ENCODE measurements around the gene CREB5.

GRCh38 chr7:28517606-28518005 lies 105.3 kb downstream of the CREB5 start:
- TF ChIP-seq POLR2A (IDR thresholded peaks at IDR 0.05; ENCODE audit: low read depth, low read length) (no peak), POLR2AphosphoS5 (IDR thresholded peaks at IDR 0.05; ENCODE audit: low read depth, low read length) (no peak), TAF1 (IDR thresholded peaks at IDR 0.05; ENCODE audit: borderline replicate concordance, low read depth, low read length) (no peak)

All from GM12892 (cell line).